ENCODE data around the gene IP6K1.
"Not testable (repeated sequence)": the region's sequence is repeated elsewhere in the genome, so short reads cannot be mapped to it uniquely, and the experiment has no call there.

Gene IP6K1

DNA sequence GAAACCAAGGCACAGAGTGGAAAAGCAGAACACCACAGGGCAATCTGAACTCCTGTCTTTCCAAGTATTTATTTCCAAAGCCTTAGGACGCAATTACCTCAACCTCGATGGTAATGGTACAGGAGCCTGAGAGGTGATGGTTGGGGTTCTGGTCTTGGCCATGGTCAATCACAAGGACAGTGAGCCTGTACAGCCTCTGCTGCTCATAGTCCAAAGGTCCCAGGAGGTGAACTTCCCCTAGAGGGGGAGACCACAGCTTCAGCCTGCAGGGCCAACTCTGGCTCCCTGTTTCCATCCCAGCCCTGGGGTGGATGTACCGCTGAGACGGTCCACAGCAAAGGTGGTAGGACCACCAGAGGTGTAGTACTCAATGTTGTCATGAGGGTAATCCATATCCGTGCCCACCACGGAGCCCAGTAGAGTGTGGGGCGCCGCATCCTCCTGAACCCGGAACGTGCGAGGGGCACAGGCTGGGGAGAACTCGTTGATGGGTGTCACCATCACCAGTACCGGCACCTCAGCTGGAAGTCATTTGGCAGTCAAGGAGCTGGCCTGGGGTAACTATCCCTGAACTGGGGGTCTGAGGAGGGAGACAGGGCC, 7.2 kb upstream of the IP6K1 start:
- no peak for DNase-seq

DNA sequence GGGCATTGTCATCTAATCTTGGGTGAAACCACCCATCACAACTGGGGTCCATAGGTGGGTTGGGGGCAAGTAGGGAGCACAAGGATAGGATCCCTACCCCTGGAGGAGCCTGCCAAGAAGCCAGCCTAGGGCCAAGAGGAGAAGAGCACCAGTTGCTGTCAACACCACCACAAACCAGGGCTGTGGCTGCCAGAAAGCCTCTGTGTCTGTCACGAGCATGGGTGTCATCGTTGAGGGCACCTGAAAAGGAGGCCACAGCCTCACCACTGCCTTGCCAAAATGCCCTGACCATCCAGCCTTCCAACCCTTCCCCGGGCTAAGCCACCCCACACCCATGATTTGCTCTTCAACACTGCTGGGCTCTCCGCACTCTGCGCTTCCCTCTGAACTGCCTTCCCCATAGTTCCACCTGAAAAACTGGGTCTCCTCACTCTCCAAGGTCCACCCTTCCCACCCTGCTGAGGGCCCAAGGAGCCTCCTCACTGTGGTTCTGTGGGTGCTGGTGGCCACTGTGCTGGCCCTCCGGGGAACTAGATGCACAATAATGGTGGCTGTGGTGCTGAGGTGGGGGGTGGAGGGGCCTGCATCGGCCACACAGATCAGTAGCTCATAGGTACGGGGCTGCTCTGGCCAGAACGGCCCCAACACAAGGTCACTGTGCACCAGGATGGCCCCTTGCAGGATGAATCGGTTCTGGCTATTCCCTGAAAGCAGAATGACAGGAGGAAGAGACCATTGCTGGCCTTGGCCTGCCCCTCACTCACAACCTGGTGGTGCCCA, 6.2 kb upstream of the IP6K1 start:
- DNase-seq: no peak

DNA sequence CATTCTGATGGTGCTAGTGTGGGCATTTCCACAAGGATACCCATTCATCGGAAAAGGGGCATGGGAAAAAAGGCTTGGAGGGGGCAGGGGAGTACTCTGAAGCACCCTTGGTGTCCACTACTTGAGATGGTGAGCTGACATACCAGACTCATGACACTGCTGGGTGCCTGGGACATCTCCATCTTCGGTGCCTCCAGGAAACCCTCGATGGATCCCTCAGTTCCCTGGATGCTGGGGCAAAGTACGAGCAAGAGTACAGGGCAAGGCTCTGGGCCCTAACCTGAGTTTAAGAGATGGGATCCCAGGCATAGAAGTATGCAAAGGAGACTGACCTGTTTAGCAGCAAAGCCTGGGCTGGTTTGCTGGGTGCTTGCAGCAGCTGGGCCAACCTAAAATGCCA, 5.2 kb upstream of the IP6K1 start:
- no peak for DNase-seq

DNA sequence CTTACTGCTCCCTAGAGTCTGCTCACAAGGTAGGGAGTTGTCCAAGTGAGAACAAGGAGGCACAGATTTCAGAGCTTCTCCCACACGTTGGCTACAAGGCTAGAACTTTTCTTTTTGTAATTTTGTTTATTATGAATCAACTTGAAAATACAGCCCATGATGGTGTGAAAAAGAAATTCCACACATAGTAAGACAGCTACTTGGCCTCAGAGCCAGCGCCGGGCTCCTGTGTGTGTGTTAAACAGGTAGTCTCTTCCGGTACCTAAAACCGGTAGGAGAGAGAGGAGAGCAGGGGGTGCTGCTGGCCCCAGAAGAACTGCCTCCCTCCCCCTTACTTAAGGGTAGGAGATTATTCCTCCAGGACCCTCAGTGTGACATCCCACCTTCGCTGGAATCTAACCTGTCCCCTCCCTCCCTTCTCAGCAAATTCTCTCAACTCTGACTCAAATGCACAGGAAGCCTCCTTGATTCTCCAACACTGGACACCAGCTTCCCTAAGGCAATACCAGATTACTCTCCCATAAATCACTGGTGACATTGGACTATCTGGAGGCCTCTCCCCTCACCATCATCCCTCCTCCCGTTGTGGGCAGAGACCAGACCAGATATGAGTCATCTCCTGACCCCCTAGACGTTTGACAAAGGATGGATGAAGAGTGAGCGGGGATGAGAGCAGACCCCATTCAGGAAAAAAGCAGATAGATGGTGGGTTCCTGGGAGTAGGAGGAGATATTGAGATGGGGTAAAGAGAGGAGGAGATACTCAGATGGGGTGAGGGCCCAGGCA, 4.5 kb upstream of the IP6K1 start:
- DNase-seq: no peak

DNA sequence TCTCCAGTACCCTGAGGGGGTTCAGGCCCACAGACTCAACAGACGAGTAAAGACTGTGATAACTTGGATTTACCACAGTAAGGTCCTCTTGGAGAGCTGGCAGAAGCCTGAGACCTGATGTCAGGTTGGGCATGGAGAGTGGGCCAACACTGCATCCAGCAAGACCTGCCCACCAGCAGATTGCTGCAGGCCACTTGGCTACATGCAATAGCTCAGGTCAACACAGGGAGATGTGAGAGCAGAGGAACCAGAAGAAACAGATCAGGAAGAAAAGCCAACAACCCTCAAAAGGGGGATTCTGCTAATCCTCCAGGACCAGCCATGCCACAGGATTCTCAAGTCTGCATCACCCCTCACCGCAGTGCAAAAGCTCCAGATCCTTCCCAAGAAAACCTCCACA, 1.7 kb upstream of the IP6K1 start:
- no peak for DNase-seq

DNA sequence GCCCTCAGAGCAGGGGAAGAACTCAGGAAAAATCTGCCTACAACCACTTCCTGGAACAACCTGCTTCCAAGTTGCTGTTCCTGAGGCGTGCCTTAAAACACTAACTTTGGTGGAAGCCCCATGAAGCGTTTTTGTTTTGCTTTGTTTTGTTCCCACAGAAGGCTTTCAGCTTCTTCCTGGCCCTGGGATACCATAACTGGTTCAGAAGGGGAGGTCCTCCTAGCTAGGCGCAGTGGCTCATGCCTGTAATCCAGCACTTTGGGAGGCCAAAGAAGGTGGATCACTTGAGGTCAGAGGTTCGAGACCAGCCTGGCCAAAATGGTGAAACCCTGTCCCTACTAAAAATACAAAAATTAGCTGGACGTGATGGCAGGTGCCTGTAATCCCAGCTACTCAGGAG, 1.2 kb upstream of the IP6K1 start:
- DNase-seq: no peak

DNA sequence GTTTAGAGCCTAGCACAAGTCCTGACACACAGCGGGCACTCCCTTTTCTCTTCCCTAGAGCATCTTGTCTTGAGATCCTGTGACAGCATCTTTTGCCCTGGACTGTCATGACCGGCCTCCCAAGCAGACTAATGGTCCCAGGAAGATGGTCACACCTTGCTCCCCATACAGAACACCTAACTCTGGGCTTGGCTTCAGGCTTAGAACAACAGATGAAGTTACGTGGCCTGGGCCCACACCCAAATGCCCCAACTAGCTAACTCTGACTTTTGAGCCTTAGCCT, 781 bp upstream of the IP6K1 start:
- no peak for DNase-seq

DNA sequence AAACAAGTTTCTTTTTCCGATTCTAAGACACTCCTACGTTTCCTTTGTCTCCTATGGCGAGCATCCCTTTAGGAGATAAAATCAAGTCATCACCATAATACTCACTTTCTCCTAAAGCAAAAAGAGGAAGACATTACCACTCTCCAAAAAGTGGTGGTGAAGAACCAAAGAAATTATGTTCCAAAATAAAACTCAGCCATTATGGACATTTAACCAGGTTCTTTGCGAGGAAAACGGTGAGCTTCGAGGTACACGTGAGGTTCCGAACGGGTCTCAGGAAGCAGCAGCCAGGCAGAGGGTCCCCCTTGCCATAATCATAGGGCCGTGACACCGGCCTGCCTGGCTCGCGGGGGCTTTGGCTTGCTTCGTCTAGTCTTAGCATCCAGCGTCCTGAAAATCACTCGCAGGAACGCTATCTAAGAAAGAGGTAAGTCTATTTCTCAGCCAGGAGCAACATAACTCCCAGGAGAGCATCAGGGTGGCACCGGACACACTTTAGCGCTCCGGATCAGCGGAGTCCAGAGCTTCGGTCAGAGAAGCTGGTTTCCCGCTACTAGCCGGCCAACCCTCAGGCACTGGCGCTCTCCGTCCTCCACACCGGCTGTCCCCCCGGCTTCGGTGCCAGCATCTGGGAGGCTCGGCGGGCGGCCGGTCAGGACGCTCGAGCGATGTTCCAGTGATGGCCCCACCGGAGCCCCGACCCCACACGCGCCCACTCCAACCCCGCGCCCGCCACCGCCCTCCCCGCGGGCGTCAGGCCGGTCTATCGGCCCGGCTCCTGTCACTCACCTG, 581 bp downstream of the IP6K1 start:
- no peak for DNase-seq

DNA sequence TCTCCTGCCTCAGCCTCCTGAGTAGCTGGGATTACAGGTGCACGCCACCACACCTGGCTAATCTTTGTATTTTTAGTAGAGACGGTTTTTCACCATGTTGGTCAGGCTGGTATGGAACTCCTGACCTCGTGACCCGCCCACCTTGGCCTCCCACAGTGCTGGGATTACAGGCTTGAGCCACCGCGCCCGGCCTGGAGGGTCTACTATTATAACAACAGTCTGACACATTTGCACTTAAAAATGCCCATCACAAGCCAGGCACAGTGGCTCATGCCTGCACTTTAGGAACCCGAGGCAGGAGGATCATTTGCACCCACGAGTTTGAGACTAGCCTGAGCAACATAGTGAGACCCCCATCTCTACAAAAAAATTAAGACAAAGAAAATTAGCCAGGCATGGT, 4.1 kb downstream of the IP6K1 start:
- not testable (repeated sequence) for DNase-seq

DNA sequence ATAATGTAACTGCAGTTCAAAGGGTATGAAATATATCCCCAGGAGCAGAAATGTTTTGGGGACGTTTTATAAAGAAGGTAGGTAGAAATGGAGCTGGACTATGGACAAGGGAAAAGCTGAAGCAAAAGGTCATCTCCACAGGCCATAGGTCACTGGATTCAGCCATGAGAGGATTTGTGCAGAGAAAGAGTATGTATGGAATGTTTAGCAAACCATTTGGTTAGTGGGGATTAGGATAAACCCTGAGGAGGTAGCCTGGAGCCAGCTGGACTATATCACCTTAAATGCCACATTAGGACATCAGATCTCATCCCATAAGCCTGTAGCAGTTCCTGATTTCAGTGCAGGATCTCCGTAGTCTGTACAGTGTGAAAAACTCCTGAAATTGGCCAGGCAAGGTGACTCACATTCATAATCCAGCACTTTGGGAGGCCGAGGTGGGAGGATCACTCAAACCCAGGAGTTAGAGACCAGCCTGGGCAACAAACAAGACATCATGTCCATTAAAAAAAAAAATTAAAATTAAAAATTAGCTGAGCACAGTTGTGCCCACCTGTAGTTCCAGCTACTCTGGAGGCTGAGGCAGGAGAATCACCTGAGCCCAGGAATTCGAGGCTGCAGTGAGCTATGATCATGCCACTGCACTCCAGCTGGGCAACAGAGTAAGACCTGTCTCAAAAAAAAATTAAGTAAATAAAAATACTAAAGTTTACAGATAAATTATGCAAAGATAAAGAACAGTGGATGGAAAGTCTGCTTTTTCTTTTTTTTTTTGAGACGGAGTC, 4.7 kb downstream of the IP6K1 start:
- DNase-seq: no peak

DNA sequence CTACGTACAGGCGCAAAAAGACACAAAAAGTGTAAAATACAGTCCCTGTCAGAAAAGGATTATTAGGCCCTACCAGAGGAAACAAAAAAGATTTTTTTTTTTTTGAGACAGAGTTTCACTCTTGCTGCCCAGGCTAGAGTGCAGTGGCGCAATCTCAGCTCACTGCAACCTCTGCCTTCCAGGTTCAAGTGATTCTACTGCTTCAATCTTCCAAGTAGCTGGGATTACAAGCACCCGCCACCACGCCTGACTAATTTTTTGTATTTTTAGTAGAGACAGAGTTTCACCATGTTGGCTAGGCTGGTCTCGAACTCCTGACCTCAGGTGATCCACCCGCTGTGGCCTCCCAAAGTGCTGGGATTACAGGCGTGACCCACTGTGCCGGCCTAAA, 5.4 kb downstream of the IP6K1 start:
- not testable (repeated sequence) for DNase-seq

DNA sequence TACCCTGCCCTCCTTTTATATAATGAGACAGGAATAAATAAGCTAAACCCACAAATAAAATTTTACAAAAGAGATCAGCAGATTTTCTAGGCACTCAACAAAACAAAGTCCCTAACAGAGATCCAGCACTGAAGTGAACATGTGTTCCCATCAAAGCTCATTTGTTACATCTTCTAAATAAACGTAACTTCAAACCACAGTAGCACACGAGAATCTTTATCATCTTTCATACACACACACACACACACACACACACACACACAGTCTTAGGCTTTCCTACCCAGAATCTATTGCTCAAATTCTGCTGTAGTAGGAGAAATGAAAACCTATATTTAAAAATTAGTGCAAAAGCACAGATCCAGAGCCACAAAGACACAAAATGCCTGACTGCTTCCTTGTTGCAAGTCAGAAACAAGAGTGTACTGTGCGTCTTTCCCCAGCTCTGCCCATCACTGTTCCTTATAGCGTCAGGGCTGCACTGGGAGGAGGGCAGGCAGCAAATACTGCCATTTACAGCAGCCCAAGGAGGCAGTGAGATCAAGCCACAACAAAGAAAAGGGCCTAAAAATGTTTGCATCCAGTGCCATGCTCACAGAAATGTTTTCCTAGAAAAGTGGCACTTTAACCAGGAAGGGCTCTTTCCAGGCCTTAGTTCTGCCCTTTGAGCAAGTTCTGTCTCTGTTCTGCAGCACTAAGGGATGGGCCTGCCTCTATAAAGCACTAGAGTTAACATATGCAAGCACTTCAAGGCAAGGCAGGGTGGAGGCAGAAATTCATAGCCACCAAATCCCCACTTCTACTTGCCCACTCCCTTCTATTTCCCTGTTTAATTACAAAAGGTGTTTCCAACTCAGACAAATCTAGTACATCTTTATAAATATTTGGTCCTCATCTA, 6.0 kb downstream of the IP6K1 start:
- DNase-seq: no peak

DNA sequence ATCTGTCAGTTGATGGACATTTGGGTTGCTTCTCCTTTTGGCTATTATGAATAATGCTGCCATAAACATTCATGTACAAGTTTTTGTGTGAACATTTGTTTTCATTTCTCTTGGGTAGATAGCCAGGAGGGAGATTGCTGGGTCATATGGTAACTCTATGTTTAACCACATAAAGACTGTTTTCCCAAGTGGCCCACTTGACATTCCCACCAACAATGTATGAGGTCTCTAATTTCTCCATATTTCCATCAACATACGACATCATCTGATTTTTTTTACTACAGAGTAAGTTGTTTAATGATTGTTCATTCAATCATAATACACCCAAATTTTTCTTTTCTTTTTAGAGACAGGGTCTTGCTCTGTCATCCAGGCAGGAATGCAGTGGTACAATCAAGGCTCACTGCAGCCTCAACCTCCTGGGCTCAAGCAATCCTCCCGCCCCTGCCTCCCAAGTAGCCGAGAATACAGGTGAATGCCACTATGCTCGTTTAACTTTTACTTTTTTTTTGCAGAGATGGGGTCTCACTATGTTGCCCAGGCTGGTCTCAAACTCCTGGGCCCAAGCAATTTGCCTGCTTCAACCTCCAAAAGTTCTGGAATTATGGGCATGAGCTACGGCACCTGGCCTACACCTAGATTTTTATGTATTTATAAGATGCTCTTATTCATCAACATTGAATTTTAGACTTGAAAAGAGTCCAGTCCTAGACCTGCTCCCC, 6.8 kb downstream of the IP6K1 start:
- DNase-seq: no peak

DNA sequence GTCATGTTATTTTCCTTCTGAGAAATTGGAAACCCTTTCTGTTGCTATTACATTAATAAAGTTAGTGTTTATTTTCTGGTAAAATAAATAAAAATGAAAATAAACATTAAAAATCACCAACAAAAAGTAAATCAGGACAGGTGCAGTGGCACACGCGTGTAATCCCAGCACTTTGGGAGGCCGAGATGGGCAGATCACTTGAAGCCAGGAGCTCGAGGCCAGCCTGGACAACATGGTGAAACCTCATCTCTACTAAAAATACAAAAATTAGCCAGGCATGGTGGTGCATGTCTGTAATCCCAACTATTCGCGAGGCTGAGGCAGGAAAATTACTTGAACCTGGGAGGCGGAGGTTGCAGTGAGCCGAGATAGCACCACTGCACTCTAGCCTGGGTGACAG, 10.2 kb downstream of the IP6K1 start:
- not testable (repeated sequence) for DNase-seq

DNA sequence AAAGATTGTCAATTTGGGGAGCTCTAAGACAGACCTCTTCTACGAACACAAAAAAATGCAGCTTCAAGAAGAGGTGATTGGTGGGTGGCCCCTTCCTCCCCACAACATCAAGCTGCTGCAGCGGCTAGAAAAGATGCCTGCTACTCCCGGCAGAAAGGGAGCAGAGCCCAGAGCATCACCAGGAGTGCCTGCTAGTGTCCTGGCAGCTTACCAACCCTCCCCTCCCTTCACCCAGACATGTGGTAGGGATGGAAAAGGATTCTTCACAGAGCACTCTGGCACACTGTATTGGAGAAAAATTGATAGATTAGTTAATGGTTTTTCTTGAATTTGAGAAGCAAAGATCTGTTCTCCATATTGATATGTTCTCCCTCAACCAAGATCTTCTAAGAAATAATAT, 10.8 kb downstream of the IP6K1 start:
- no peak for DNase-seq

DNA sequence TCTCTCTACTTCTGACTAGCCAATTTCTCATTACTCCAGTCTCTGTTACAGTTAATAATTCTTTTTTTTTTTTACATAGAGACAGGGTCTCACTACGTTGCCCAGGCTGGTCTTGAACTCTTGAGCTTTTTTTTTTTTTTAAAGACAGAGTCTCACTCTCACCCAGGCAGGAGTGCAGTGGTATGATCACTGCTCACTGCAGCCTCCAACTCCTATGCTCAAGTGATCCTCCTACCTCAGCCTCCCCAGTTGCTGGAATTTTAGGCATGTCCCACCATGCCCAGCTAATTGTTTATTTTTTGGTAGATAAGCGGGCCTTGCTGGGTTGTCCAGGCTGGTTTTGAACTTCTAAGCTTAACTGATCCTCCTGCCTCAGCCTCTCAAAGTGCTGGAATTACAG, 13.6 kb downstream of the IP6K1 start:
- DNase-seq: no peak

DNA sequence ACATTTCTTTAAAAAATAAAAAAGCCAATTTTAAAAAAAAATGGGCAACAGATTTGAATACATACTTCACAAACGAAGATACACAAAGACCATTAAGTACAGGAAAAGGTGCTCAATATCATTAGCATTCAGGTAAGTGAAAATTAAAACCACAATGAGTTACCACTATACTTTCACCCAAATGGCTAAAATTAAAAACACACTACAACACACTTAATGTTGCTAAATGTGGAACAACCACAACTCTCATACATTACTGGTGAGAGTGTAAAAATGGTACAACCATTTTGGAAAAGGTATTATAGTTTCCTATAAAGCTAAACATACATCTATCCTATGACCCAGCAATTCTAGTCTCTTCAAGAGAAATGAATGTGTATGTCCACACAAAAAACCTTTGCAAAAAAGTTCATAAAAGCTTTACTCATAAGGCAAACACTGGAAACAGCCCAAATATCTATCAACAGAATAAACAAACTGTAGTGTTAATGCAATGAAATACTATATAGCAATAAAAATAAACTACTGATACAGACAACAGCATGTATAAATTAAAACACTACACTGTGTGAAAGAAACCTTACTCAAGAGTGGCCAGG, 14.9 kb downstream of the IP6K1 start:
- DNase-seq: no peak

DNA sequence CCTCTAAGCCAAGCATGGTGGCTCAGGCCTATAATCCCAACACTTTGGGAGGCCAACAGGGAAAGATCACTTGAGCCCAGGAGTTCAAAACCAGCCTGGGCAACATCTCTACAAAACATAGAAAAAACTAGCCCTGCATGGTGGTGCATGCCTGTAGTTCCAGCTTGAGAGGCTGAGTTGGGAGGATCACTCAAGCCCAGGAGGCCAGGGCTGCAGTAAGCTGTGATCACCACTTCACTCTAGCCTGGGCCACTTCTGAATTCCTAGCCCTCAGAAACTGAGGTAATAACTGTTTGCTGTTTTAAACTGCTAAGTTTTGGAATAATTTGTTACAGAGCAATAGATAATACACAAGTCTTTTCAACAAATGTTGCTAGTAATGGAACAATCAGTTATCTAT, 16.4 kb downstream of the IP6K1 start:
- no peak for DNase-seq

DNA sequence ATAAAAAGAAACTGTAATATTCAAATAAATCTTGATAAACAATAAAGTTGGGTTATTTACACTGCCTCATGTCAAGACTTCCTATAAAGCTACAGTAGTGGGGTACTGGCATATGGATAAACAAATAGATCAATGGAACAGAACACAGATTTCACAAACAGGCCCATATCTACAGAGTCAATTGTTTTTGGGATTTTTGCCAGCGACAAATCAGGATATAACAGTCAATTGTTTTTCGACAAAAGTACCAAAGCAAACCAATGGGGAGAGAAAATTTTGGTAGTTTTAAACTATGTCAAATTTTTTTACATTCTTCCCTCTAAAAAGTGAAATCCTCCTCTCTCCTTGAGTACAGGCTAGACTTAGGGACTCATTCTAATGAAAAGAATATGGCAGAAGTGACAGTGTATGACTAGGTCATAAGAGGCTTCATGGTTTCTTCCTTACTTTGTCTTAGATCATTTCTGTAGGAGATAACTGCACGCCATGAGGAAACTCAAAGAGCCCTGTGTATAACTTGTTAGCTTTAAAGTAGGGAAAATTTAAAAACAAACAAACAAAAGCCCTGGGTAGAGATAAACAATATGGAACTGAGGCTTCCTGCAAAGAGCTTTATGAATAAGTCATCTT, 16.9 kb downstream of the IP6K1 start:
- DNase-seq: no peak

DNA sequence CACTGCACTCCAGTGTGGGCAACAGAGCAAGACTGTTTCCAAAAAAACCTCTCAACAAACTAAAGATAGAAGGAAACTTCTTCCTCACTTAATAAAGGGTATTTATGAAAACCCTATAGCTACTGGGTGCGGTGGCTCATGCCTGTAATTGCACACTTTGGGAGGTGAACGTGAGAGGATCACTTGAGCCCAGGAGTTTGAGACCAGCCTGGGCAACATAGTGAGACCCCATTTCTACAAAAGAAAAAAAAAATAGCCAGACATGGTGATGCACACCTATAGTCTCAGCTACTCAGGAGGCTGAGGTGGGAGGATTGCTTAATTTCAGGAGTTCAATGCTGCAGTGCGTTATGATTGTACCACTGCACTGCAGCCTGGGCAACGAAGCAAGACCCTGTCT, 22.4 kb downstream of the IP6K1 start:
- no peak for DNase-seq

Measured in NCI-H510A (cell line).